ENCODE measurements around the gene TMEM143. TPM values are rescaled to one million over a fixed set of nuclear protein-coding genes. Genes with fewer than 3 reads are reported as not detected.

Gene TMEM143
- 4.7 and 5.1 TPM in 2 replicates for total RNA-seq

DNA sequence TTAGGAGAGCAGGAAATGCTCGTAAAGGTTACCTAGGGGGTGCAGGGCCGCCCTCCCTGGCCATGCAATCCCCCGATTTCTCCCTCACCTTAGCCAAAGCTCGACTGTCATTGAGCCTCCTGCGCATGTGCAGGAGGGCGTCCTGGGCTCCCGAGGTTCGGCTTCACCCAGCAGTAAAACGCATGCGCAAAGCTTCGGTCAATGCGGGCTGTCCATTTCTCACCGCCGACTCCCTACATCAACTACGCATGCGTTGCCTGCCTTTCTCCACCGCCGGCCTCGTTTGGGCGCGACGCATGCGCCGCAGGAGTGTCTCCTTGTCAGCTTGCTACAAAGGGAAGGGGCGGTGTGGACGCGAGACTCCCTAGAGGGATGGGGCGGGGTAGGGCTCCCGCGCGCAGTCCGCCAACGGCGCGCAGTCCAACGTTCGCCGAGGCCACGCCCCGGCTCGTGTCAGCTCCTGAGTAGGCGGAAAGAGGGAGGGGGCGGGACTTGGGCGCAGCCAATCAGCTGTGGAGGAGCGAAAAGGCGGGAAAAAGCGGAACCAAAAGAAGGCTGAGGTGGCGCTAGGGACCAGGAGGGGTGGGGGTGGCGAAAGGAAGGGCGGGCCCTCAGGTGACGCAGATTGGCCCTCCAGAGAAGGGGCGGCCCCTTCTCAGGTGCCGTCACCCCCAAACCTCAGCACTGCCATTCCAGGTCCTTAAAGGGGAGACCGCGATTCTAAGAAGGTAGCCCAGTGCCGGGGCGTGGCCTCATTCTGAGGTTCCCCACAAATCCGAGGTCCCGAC, at the start of gene TMEM143, which contains the start of gene SYNGR4:
TMEM143 (minus strand) TSS at position 131 of the 788 bp plus-strand sequence; CDS start at position 111, 20 bp downstream.
SYNGR4 (plus strand) TSS at position 558 of the 788 bp plus-strand sequence. CDS start 1,476 bp downstream, outside the sequence.

DNA sequence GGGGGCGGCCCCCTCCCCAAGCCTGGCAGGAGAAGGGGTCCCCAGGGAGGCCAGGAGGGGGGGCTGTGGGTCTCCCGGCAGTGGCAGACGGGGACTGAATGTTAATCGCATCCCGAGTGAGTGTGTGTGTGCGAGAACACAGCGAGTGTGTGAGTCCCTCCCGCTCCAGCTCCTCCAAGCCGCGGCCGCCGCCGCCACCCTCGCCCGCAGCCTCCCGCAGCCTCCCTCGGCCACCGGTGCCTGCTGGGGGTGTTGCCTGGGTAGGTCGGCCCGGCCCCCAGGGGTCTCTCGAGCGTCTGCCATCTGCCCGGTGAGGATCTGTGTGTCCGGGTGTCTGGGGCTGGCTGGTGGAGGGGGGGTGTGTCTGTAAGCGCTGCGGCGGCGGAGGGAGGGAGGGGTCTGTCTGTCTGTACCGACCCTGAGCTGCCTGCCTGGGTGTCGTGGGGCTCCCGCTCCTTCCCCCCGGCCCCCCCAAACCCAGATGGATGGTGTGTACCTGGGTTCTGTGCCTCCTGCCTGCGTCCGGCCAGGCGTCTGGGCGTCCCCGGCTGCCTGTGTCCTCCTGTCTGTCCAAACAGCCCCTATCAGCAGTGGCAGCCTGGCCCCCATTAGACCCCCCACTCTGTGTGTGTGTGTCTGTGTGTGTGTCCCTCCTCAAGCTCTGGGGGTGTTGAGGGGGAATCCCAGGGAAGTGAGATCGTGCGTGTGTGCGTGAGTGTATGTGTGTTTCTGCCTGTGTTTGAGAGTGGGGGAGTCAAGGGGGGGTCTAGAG, 30.0 kb upstream of the TMEM143 start, which contains the start of gene GRIN2D:
GRIN2D (plus strand) TSS at position 110 of the 772 bp plus-strand sequence. CDS start 4,725 bp downstream, outside the sequence.

DNA sequence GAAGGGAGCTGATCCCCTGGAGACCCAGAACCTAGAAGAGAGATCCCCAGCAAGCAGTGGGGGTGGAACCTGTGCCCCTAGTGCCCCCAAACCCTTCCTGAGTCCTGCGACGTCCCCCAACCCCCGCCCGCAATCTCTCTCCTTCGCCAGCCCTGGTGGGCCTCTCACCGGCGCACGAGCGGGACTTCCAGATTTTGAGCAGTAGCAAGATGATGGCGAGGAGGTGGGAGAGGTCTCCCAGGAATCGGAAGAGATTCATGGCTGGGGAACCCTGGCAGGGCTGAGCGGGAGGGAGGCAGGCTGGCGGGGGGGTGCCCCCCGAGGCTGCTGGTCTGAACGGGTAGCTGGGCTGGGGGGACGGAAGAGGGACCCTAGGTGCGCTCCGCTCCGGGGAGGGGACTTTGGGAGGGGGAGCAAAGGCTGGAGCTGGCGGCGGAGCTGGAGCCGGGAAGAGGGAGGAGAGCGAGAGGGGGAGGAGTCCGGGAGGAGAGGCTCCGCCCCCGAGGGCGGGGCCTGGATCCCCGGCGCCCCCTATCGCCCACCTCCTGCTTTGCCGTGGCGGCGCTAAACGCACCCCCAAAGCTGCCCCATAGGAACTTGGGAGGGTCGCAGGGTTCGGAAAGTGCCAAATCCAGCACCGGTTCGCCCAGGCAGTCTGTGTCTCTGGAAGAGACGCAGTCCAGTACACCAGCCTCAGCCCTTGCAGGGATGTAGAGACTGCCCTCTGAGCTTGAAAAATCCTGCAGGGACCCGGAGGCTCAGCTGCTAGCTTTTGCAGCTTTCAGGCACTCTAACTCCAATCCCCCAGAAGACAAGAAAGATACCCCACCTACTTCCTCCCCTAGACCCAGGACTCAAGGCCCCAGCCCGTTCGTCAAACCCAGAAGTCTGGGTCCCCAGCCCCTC, 27.6 kb upstream of the TMEM143 start, which contains the start of gene KDELR1:
KDELR1 (minus strand) TSS at position 452 of the 906 bp plus-strand sequence; CDS start at position 259, 193 bp downstream.

DNA sequence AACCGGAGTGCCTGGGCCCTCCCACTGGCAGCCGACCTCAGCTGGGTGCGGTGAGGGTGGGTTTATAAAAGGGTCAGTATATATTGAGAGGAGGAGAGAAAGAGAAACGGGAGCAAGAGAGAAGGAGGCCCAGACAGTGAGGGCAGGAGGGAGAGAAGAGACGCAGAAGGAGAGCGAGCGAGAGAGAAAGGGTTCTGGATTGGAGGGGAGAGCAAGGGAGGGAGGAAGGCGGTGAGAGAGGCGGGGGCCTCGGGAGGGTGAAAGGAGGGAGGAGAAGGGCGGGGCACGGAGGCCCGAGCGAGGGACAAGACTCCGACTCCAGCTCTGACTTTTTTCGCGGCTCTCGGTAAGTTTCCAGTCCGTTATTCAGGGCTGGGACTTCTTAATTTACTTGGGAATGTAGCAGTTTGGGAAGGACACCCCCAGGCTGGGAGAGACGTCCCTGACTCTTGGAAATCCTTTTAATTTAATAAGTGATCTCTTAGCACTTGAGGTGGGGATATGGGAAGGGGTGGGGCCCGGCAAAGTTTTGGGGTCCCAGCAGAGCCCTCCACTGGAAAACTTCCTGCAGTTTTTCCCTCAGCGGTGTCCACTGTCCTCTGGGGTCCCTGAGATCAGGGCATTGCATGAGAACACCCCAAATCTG, 38.4 kb downstream of the TMEM143 start, which contains the start of gene EMP3:
EMP3 (plus strand) TSS at position 288 of the 646 bp plus-strand sequence. CDS start 1,293 bp downstream, outside the sequence.

Other genes with a start within 250 kb of the TMEM143 start
- gene LIG1, start 193.6 kb downstream of the TMEM143 start, total RNA-seq = 37.2 and 72.2 TPM in 2 replicates
- gene ZSWIM9, start 193.3 kb downstream of the TMEM143 start, total RNA-seq = 1.7 and 2.0 TPM in 2 replicates
- 4.5 and 8.3 TPM in 2 replicates for gene CARD8, start 108.0 kb downstream of the TMEM143 start, total RNA-seq
- 0.21 and 0.46 TPM in 2 replicates for gene ZNF114, start 93.9 kb downstream of the TMEM143 start, total RNA-seq
- 19.0 and 30.5 TPM in 2 replicates for gene EMP3, start 38.4 kb downstream of the TMEM143 start, total RNA-seq
- not detected in 2 replicates for gene SYNGR4, start 427 bp upstream of the TMEM143 start, total RNA-seq
- 85.5 and 149 TPM in 2 replicates for gene KDELR1, start 27.6 kb upstream of the TMEM143 start, total RNA-seq
- 0.14 and 0.28 TPM in 2 replicates for gene GRIN2D, start 29.7 kb upstream of the TMEM143 start, total RNA-seq
- gene GRWD1, start 82.0 kb upstream of the TMEM143 start, total RNA-seq = 46.8 and 50.1 TPM in 2 replicates
- 0.05 and 0.42 TPM in 2 replicates for gene KCNJ14, start 91.6 kb upstream of the TMEM143 start, total RNA-seq
- 33.1 and 53.2 TPM in 2 replicates for gene CYTH2, start 105.4 kb upstream of the TMEM143 start, total RNA-seq
- gene LMTK3, start 147.9 kb upstream of the TMEM143 start, total RNA-seq = 5.8 and 7.5 TPM in 2 replicates
- 60.3 and 60.8 TPM in 2 replicates for gene SULT2B1, start 188.2 kb upstream of the TMEM143 start, total RNA-seq
- not detected in 2 replicates for gene SPACA4, start 242.8 kb upstream of the TMEM143 start, total RNA-seq

Data from airway epithelial cell (primary cell).